Measurements from ENCODE around the gene CSPG4.

The CSPG4 gene

GRCh38 chr15:75673426-75674235, 39.0 kb downstream of the CSPG4 start:
- DNase-seq (ENCODE audit: low read depth in 1 of 2, low spot score in 1 of 2) = no peak

DNA sequence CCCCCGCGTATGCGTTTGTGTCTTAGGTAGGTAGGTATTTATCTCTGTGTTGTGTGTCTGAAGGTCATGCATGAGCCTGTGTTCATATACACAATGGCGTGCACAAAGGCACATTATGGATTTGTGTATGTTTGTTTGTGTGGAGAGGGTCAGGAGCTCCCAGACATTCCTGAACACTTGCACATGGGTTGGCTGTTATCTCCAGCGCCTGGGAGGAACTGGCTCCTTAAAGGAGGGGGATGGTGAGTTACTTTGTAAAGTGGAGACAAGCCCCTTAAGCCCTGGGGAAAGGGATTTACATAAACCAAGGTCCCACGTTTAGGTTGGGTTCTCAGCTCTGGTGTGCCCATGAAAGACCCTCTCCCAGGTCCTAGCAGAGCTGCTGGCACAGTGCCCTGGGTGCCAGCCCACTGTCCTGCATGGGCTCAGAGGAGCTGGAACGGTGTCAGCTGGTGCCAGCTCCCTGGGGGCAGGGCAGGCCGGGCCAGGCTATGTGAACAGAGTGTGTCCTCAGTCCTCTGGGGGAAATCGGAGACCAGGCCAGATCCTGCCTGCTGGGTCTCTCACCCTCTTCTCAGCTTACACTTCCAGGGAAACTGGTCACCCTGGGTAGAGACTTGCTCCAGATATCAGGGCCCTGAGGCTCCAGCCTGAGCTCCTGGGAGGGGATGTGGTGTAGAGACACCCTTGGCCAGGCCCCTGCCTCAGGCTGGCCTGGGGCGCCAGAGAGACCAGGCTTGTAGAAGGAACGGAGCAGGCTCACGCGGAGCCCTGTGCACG, 39.8 kb downstream of the CSPG4 start:
- DNase-seq (ENCODE audit: low read depth in 1 of 2, low spot score in 1 of 2) = no peak

GRCh38 chr15:75671730-75672602, 40.7 kb downstream of the CSPG4 start:
- no peak for DNase-seq (ENCODE audit: low read depth in 1 of 2, low spot score in 1 of 2)

GRCh38 chr15:75669879-75670212, 42.8 kb downstream of the CSPG4 start:
- DNase-seq (ENCODE audit: low read depth in 1 of 2, low spot score in 1 of 2) = no peak

DNA sequence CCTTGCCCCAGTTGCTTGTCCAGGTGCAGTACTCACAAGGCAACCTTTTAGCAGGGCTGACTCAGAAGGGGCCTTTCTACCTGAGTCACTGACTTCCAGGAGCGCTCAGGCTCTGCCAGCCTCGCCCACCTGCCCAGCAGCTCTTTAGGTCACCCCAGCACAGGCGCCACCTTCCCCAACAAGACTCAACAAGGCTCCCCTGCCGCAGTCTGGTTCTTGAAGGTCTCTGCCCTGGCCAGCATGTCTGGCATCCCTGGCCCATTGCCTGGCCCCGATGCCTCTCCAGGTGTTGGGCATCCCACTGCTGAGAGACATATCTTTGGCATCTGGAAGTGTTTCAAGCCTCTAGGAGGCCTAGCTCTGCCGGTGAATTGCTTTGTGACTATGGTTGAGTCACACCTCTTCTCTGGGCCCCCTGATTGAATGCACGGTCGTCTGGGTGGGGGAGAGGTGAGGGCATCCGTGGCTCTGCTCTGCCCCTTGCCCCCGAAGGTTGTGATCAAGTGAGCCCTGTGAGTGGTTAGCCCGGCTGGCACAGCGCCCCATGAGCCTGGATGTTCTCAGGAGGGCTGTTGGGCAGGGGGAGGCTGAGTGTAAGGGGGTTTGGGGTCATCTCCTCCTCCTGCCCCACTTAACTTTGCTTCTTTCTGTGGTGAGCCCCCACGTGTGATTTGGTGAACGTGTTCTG, 43.3 kb downstream of the CSPG4 start:
- DNase-seq (ENCODE audit: low read depth in 1 of 2, low spot score in 1 of 2) = no peak

DNA sequence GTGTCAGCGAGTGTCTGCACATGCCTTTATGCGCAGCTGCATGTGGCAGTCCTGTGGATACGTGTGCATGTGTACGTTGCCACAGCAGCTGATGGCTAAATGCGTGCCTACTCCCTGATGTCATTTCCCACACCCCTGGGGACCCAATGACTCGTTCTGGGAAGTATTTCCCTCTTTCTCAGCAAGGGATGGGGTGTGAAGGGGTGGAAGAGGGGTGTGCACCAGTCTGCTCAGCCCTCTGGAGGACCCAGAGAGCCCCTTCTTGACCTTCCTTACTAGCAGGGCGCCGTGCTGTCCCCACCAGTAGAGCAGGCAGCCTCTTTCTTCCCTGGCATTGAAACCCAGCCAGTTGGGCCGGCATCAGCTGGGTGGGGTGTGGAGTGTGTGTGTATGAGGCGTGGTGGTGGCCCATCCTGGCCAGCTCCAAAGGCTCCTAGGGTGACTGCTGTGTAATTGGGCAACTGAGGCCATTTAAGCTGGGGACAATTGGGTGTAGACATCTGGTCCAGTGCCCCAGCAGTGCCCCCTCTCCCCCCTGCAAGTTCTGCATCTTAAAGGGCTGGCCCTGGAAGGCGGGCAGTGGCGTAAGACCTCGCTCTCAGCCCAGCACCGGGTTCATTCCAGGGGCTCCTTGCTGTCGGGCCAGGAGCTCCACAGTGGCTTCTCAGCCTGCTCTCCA, 45.7 kb downstream of the CSPG4 start:
- DNase-seq (ENCODE audit: low read depth in 1 of 2, low spot score in 1 of 2) = no peak

DNA sequence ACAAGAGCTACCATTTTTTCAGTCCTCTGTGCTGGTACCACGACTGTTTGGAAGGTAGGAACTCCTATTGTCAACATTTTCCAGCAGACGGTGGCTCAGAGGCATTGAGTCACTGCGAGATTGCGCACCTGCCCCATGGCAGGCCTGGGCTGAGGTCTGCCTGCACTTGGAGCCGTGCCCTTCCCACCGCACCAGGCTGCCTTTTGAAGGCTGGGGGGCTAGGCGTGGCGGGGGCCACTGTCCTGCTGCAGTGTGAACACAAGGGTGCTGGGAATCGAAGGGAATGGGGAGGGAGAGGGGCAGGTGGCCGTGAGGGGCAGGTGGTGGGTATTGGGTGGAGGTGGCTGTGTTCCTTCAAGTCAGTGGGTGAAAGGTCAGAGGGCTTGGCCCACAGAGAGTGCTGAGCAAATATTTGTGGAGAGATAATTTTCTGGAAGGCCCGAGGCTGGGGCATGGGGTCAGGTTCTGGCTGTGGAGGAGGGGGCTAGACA, 48.7 kb downstream of the CSPG4 start:
- DNase-seq (ENCODE audit: low read depth in 1 of 2, low spot score in 1 of 2) = no peak

GRCh38 chr15:75662823-75663519, 49.7 kb downstream of the CSPG4 start:
- DNase-seq (ENCODE audit: low read depth in 1 of 2, low spot score in 1 of 2) = no peak

DNA sequence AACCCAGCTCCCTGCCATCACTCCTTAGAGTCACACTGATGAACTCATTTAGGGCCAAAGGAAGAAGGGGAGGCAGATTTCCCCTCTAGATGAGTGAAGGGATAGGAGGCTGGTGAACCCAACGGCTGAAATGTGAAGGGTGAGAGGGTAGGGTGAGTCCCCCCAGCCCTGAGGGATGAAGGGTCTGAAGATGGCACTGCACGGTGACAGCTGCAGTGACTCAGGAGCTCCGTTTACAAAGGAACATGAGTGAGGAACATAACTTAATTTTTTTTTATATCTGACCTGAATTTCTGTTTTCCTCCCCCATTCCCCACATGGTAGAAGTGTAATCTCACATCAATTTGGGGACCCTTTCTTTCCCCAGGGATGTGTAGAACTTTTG, 50.9 kb downstream of the CSPG4 start:
- no peak for DNase-seq (ENCODE audit: low read depth in 1 of 2, low spot score in 1 of 2)

- DNase-seq (ENCODE audit: low read depth in 1 of 2, low spot score in 1 of 2) = no peak
These were observed 51.4 kb downstream of the CSPG4 start for GRCh38 chr15:75661100-75661755.

DNA sequence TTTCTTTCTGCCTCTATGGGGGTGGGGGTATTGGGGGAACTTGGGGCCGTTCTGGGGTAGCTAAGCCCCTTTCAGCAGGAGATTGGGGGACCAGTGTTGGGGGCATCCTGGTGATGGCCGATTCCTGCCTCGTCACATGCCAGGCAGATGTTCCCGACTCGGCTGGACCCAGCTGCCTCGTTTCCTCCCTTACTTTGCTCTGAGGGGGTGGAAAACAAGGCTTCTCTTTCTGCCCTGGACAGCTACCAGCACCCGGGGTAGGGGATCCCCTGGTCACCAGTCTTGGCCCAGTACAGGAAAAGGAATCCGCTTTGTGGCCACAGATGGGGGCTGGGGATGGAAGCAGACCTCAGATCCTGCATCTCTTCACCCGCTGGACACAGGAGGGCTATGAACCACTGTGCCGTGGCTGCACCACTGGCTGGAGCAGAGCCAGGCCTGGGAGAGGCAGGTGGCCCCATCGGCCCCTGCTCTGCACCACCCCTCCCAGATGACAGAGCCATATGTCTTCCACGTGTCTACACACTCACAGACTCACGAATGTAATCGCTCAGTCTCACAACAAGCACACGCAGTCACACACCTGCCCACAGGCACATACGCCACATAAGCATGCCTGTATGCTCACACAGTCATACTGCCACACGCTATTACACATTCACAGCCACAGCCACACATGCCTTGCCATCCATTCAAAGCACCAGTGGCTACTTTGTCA, 52.6 kb downstream of the CSPG4 start:
- no peak for DNase-seq (ENCODE audit: low read depth in 1 of 2, low spot score in 1 of 2)

DNA sequence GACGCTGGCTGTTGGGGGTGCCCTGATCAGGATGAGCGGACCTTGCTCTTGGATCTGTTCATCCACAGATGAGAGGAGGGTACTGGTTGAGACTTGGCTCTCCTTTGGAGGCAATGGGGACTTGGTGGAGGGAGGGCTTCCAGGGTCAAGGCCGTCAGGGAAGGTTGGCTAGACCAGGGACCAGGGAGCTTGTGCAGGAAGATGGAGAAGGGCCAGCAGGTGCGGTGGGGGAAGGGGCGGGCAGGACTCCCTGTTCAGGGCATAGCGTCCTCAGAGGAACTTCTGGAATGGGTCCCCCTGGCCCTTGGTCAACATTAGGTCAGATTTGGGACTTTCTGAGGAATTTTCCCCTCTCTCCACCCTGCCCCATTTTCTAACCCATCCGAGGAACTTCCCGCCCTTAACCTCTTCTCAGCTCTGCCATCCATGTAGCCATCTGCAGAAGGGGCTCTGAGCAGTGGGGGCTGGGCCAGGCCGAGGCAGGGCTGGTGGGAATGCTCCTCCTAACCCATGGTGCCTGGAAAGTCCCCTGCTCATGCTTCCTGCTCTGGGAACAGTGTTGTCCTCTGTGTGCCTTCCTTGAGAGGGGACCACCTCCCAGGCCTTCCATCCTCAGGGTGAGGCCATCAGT, 53.4 kb downstream of the CSPG4 start:
- DNase-seq (ENCODE audit: low read depth in 1 of 2, low spot score in 1 of 2) = no peak

- no peak for DNase-seq (ENCODE audit: low read depth in 1 of 2, low spot score in 1 of 2)
These were observed 55.8 kb downstream of the CSPG4 start for GRCh38 chr15:75656813-75657212.

DNA sequence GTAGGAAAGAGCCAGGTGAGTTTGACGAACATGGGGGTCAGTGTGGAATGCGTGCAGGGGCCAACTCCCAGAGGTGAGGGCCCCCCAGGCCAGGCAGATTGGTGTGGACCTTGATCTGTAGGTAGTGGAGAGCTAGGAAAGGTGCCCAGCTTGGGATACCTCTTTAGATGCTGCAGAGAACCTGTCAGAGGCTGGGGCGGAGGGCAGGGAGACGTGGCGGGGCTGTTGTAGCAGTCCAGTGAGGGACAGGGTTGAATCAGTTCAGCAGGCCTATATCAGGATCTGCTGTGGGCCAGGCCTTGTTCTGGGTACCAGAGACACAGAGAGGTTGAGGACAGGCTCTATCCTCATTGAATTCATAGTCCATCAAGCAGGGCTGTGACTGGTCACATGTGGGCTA, 56.3 kb downstream of the CSPG4 start:
- no peak for DNase-seq (ENCODE audit: low read depth in 1 of 2, low spot score in 1 of 2)

DNA sequence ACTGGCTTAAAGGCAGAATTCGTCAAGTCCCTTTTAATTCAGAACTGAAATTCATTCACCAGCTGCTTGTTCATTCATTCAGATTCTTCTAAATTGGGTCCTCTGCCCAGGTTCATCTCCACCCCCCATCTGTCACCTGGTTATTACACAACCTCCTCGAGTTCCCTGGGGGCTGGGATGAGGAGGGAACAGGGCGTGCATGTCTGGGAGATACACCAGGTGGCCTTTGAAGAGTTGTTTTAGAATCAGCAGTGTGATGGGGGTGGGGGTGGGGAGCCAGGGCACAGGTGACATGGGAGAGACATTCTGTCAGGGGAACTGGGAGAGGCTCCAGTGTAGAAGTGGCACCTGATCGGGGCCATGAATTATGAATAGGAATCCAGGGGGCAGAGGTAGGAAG, 56.7 kb downstream of the CSPG4 start:
- no peak for DNase-seq (ENCODE audit: low read depth in 1 of 2, low spot score in 1 of 2)

GRCh38 chr15:75654201-75654907, 58.3 kb downstream of the CSPG4 start:
- DNase-seq (ENCODE audit: low read depth in 1 of 2, low spot score in 1 of 2) = no peak

- no peak for DNase-seq (ENCODE audit: low read depth in 1 of 2, low spot score in 1 of 2)
These were observed 59.2 kb downstream of the CSPG4 start for GRCh38 chr15:75653347-75653913.

Measured in activated CD4-positive, alpha-beta T cell treated with anti-CD3 and anti-CD28 coated beads, Interleukin-2, amount 50 U/mL, for 24 hours (primary cell).